ENCODE data around the gene ATP5F1B. TPM values are rescaled to one million over a fixed set of nuclear protein-coding genes. Genes with fewer than 3 reads are reported as not detected.

ATP5F1B gene
- total and polyA plus RNA-seq, 9 of the 15 experiments (the other 6 are each of a cell fraction or from before 2014, with no cell fraction given) = 908 to 3,125 (median 1,482) TPM

DNA sequence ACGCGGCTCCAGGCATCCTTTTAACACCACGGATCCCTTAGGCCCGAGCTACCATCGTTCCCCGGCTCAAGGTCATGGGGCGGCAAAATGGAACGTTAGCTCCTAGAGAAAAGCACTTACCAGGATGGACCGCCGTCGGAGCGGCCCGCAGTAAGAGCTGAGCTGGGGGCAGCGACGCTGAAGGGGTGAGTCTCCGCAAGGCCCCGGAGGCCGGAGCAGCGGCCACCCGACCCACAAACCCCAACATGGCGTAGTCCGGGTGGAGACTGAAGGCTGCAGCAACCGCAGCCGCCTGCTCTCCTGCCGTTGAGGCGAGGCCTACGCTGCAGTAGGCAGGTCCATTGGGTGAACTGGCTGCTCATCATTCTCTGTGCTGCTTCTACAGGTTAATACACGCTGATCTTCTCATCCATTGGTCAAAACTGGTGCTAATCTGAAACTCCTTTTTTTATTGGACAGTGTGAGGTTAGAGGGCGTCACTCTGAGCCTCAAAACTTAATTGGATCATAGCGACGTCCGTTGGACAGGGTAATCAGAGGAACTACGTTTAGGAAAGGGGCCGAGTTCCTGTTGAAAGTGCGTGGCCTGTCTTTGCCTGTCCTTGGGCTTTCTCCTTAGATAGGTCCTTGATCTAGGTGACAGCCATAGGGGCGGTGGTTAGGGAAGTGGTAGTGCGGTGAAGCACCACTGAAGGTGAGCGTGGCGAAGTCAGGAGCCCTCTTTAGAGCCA, at the start of gene ATP5F1B (continued):
- no peak for TF ChIP-seq ZFP1 (CRISPR knock-in tag; IDR thresholded peaks at IDR 0.05)
- peak; percentile 71 for TF ChIP-seq CCNT2 (IDR thresholded peaks at IDR 0.05; ENCODE audit: borderline replicate concordance, extremely low read depth, insufficient read length, low read depth, low read length)
- TF ChIP-seq ZFX (CRISPR knock-in tag; IDR thresholded peaks at IDR 0.05) = peak; percentile 99
- peak; percentile 45; the same call in 1 of the 2 replicates for TF ChIP-seq MTA1 (IDR thresholded peaks at IDR 0.05; ENCODE audit: borderline replicate concordance)
- peak; percentile 64 for TF ChIP-seq RBM22 (IDR thresholded peaks at IDR 0.05; ENCODE audit: low read depth, low read length, poor library complexity, severe bottlenecking)
- TF ChIP-seq SUPT5H (IDR thresholded peaks at IDR 0.05) = peak; percentile 99
- 0 out of 2 replicates have a peak, but pooled peaks have one; percentile 51 for TF ChIP-seq BRD4 (IDR thresholded peaks at IDR 0.05)
- TF ChIP-seq BHLHE40 (IDR thresholded peaks at IDR 0.05; ENCODE audit: low read length) = peak; percentile 39; the same call in 1 of the 2 replicates
- TF ChIP-seq ETV6 (IDR thresholded peaks at IDR 0.05; ENCODE audit: borderline replicate concordance in 1 of 2, low read depth in 2 of 2, low read length in 1 of 2) = peak in 1 of 2 experiments; percentile 48; a peak in 1 of 4 replicates
- peak; percentile 73; the same call in 1 of the 2 replicates for TF ChIP-seq ETV6 (CRISPR knock-in tag; IDR thresholded peaks at IDR 0.05; ENCODE audit: borderline replicate concordance)
- TF ChIP-seq ZNF232 (CRISPR knock-in tag; IDR thresholded peaks at IDR 0.05) = 0 out of 2 replicates have a peak, but pooled peaks have one; percentile 61
- TF ChIP-seq, protein P1, sequence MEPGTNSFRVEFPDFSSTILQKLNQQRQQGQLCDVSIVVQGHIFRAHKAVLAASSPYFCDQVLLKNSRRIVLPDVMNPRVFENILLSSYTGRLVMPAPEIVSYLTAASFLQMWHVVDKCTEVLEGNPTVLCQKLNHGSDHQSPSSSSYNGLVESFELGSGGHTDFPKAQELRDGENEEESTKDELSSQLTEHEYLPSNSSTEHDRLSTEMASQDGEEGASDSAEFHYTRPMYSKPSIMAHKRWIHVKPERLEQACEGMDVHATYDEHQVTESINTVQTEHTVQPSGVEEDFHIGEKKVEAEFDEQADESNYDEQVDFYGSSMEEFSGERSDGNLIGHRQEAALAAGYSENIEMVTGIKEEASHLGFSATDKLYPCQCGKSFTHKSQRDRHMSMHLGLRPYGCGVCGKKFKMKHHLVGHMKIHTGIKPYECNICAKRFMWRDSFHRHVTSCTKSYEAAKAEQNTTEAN (CRISPR knock-in tag; IDR thresholded peaks at IDR 0.05) = 0 out of 2 replicates have a peak, but pooled peaks have one; percentile 6
- peak; percentile 65 to 93 (median 87) for TF ChIP-seq YY1 (IDR thresholded peaks at IDR 0.05; ENCODE audit: borderline replicate concordance in 1 of 3, control insufficient read depth in 1 of 3, extremely low read depth in 1 of 3, insufficient read depth in 3 of 3, insufficient read length in 1 of 3, insufficient replicate concordance in 2 of 3, low read depth in 1 of 3, low read length in 2 of 3)
- TF ChIP-seq ZNF239 (CRISPR knock-in tag; IDR thresholded peaks at IDR 0.05) = peak; percentile 14; the same call in 1 of the 2 replicates
- peak; percentile 34; the same call in 1 of the 2 replicates for TF ChIP-seq RFX5 (IDR thresholded peaks at IDR 0.05; ENCODE audit: low read depth, low read length)
- TF ChIP-seq, protein P2, sequence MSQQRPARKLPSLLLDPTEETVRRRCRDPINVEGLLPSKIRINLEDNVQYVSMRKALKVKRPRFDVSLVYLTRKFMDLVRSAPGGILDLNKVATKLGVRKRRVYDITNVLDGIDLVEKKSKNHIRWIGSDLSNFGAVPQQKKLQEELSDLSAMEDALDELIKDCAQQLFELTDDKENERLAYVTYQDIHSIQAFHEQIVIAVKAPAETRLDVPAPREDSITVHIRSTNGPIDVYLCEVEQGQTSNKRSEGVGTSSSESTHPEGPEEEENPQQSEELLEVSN (IDR thresholded peaks at IDR 0.05; ENCODE audit: borderline replicate concordance in 1 of 2, extremely low read depth in 1 of 2, insufficient read depth in 1 of 2, insufficient read length in 1 of 2, low read depth in 1 of 2, low read length in 1 of 2, poor library complexity in 1 of 2, severe bottlenecking in 1 of 2) = peak; percentile 37 to 53
- TF ChIP-seq POLR2G (IDR thresholded peaks at IDR 0.05; ENCODE audit: low read depth, low read length) = peak; percentile 99
- TF ChIP-seq ZBTB7A (IDR thresholded peaks at IDR 0.05; ENCODE audit: borderline replicate concordance, control insufficient read depth, low read depth, low read length) = no peak
- TF ChIP-seq DIDO1 (tag; IDR thresholded peaks at IDR 0.05; ENCODE audit: low read depth) = no peak
- TF ChIP-seq CC2D1A (IDR thresholded peaks at IDR 0.05) = 0 out of 2 replicates have a peak, but pooled peaks have one; percentile 60
- peak; percentile 77 for TF ChIP-seq SP1 (CRISPR knock-in tag; IDR thresholded peaks at IDR 0.05)
- peak; percentile 65 to 70 for TF ChIP-seq NRF1 (conservative IDR thresholded peaks at IDR 0.05 in 1 of 2, IDR thresholded peaks at IDR 0.05 in 1 of 2)
- TF ChIP-seq ZNF3 (CRISPR knock-in tag; IDR thresholded peaks at IDR 0.05) = no peak
- TF ChIP-seq CBX2 (IDR thresholded peaks at IDR 0.05; ENCODE audit: insufficient read depth, low read length, poor library complexity, severe bottlenecking) = no peak
- no peak for TF ChIP-seq ZNF124 (CRISPR knock-in tag; IDR thresholded peaks at IDR 0.05)
- TF ChIP-seq CHD1 (IDR thresholded peaks at IDR 0.05; ENCODE audit: low read length) = peak; percentile 55
